ENCODE results near the gene FCAMR.

DNA sequence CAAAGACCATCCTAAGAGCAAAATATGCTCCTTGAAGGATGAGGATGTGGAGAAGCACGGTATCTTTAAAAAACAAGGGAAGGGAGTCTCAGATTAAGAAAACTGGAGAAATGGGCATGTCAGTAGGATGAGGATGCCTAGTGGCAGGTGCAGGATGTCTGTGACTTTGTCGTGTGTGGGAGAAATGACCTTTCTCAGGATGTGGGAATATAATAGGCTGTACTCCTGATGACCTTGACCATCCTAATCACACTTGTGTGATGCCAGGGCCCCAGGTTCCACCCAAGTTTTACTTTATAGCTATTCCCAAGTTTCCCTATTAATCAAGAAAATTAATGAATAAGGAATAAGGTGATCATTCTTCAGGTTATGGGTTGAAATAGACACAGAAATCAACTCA is 49.4 kb upstream of the FCAMR start:
- TF ChIP-seq CTCF (IDR thresholded peaks at IDR 0.05) (no peak), POLR2AphosphoS5 (IDR thresholded peaks at IDR 0.05) (no peak), POLR2A (IDR thresholded peaks at IDR 0.05) (no peak)
